HG02623 (cell line): ENCODE results near the gene TSPAN9.

Source experiments
- ATAC-seq: cut with Tn5 transposase; IDR thresholded peaks from one replicate; pipeline ENCODE4 v1.9.1; 2021; ENCODE audit warnings: moderate library complexity; ENCODE audit not compliant: unreplicated experiment

Gene TSPAN9

DNA sequence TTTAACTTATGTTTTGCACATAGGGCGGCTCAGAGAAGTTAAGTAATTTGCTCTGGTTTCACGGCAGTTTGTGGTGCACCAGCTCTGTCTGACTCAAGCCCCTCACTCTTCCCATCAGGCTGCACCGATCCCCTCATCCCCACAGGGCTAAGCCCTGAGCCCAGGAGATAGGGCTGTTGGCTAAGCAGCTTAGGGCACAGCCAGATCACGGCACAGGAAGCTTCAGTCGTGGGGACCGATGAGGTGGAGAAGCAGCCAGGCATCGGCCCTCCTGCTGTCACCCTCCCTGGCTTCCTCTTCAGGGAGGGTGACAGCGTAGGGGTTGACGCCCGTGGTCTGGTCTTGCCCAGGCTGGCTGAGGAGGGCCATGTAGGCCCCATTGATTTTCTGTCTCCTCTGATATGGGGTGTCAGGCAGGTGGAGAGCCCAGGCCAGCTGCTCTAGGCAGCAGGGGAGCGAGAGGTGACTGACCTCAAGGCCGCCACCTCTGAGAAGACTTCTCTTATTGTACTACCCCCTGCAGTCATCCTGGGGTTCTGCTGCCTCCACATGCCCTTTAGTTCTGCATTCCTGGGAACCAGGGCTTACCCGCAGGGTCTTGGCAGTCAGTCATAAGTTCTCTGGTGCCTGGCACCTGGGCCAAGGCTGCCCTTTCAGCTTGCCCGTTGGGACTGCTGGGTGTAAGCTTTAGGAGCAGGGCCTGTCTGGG is 166.4 kb downstream of the TSPAN9 start:
- no peak for ATAC-seq

- ATAC-seq: no peak
These were observed 167.1 kb downstream of the TSPAN9 start for GRCh38 chr12:3244219-3244750.

- ATAC-seq: no peak
These were observed 169.1 kb downstream of the TSPAN9 start for GRCh38 chr12:3246253-3246652.

DNA sequence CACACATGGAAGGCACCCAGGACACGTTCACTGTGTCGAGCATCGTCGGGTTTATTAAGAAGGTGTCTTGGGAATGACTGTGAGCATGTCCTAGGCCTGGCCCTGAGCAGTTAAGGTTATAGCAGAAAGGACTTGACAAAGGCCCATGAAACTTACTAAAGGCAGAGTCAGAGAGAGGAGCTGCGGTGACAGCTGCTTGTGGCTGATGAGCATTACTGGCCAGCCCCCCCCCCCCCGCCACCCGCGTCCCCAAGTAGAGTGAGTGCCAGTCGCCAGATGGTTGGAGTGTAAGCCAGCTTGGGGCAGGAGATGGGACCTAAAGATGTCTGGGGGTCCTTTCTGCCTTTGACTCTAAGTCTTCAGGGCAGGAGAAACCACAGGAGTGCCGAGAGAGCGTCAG is 169.9 kb downstream of the TSPAN9 start:
- ATAC-seq: no peak

DNA sequence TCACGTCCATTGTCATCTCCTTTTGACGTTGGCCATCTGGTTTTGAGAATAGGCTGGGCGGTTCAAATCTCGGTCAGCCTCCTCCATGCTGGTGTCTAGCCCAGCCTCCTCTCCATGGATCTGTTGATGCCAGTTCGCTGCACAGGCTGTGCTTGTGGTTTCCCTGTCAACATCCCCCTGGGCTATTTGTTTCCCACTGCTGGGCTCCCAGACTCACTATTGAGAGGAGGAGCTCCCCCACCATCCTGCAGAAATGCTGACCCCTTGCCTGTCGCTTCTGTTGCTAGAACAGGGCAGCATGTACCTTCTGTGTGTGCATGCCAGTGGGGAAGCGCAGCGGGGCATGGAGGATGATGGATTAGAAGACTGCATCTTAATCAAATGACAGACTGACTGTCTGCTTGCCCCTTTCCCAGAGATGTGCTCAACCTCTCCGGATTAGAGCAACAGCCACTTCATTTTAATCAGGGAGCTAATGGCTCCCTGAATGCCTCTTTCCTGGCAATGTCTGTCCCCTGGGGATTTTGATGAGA is 170.5 kb downstream of the TSPAN9 start:
- ATAC-seq: no peak

DNA sequence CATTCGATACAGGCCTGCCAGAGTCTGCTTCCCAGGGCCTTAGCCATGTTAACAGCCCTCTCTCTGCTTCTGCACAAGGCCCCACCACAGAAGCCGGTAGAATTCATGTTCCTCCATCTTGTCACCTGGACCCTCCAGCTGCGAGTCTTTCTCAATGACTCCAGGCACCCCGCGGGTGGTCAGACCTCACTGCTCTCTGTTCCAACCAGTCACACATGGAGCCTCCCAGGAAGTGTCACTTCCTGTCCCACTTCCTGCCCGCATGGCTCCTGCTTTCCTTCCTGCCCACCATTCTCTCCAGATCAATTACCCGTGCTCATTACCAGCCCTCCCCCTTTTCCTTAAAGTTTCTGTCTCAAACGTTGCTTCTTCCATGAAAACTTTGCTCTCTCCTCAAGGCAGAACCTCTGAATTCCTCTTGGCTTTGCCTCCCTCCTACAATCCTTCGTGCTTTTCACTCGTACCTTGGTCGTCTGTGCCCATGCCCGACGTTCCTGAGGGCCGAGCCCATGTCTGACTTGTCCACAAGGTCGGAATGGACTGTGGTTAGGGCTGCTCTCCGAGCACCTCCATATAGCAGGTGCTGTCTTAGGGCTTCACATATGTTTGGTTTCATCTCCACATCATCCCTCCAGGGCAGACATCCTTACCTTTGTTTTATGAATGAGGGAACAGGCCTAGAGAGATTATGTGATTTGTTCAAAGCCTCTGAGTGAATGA is 172.1 kb downstream of the TSPAN9 start:
- ATAC-seq: no peak

GRCh38 chr12:3250034-3250433 is 172.9 kb downstream of the TSPAN9 start:
- ATAC-seq: no peak

DNA sequence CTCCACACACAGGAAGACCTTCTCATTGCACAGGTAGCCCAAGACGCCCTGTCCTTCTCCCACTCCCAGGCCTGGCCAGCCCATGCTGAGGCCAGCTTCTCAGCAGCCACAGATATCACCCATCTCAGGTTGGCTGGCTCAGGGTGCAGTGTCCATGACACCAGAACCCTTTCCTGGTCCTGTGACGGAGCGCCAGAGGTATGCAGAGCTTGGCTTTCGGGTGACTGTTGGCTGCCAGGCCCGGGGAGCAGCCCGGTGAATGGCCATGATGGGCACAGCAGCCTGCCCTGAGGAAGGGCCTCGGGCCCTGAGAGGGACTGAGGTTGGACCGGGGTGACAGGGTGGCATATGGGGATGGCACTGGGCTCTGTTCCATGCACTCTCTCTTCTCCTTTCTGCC is 173.4 kb downstream of the TSPAN9 start:
- ATAC-seq: no peak

- ATAC-seq: no peak
These were observed 173.9 kb downstream of the TSPAN9 start for GRCh38 chr12:3251067-3251466.

- no peak for ATAC-seq
These were observed 174.5 kb downstream of the TSPAN9 start for GRCh38 chr12:3251691-3252090.

DNA sequence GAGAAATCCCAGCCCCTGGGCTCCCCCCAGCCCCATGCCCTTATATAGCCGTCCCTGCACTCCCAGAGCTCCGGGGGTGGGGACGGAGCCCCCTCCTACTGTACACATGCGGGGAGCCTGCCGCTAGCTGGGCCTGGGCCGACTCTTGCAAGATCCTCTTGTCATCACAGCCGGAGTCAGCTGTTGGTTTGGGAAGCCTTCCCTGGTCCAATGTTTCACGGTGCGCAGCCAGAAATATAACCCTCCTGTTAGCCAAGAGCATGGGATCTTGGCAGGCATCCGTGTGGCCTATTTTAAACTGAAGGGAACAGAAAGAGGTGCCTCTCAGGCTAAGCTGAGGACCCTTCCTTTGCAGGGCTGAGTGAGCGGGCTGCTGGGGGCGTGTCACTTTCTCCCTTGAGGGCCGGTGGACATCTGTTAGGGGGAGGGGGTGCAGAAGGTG is 175.3 kb downstream of the TSPAN9 start:
- ATAC-seq: no peak

DNA sequence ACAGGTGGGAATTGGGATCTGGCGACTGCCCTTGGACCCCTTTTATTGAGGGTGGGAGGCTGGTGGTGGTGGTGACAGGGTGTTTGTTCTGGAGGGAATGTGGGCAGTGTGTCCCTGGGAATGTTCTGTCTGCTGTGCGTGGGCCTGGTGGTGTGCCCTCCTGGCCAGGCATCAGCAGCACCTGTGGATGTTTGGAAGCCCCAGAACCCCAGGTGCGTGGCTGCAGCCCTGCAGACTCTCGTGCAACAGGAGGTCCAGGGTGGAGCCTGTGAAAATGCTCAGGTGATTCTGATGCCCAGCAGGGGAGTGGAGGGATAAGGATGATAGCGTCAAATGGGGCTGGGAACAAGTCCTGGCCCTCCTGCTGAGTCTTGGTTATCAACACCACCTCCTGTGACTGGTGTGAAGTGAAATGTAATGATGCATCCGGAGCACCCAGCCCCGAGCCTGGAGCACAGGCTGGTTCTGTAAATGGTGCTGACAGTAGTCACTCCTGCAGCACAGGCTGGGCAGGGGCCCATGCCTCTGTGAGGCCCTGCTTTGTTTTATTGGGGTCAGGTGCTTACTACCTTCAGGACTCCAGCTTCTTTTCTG is 176.6 kb downstream of the TSPAN9 start:
- no peak for ATAC-seq

DNA sequence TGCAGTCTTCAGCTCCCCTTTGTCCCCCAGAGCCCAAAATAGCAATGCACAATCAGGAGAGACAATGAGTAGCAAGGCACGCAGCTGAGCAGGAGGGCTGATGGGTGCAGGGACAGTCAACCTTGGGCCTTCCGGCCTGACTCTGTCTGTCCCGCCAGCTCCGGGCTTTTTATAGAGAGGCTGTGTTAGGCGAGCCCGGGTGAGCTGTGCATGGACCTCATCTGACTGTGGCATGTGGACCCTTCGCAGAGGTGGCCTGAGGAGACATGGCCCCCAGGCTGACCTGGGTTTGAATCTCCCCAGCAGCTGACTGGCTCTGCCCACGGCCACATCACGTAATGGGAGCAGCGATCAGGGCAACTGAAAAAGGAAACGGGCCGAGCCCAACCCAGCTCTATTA is 177.9 kb downstream of the TSPAN9 start:
- no peak for ATAC-seq

DNA sequence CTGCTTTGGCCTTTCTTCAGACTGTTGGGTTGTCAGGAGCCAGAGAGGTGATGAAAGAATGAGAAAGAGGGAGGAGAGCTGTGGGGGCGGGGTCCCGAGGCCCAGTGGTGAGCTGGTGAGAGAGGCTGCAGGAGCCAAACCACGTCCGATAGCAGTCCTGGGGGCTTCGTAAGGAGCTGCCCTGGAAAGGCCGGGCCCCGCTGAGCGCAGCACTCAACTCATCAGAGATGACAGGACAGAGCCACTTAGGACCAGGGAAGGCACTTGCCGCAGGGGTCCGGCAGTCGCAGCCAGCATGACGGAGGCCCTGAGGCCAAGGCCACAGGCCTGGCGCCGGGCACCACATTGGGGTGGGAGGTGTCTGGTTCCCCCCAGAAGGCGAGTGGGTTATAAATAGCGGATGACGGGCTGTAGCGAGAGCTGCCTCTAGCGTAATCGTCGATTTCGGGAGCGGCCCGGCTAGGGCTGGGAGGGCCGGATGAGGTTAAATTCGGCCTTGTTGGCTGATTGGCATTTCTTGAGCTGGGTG is 179.0 kb downstream of the TSPAN9 start:
- ATAC-seq: no peak

DNA sequence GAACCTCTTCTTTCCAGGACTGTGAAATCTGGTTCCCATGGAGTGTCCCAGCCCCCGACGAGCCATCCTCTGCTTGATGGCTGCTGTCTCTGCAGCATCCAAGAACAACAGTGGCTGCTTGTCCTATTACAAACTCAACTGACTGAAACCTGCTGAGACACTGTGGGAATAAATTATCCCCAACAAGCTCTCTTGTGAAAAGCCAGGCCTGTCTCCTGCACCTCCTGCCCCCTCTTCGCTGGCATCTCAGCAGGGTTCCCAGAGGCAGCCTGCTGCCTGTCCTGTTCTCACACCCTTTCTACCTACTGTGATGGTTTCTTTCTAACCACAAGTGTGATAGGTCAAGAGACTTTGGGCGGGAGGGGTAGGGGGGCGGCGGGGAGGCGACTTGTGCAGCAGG is 180.2 kb downstream of the TSPAN9 start:
- ATAC-seq: no peak

GRCh38 chr12:3259973-3260372 is 182.8 kb downstream of the TSPAN9 start:
- no peak for ATAC-seq

DNA sequence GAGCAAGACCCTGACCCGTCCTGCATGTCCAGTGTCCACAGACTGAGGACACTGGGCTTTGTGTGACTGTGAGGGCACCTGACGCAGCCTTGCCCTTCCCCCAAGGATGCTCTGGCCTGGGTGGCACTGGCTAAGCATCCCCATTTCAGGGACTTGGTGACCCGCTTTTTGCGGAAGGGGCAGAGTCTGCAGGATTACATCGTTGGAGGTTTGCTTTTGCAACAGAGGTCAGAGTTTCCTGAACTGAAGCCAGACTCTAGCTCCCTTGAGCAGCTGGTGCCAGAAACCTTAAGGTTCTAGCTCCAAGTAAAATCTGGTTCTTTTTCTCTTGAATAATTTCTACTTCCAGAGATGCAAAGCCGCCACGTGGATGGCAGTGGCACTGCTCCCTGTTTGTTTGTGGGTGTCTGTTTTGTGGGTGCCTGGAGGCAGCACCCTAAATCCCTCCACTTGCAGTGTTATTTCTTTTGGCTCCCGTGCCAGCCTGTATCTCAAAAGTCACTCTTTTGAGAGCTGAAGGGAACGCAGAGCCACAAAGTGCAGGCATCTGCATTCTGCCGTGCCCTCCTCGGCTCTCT is 184.7 kb downstream of the TSPAN9 start:
- ATAC-seq: no peak

DNA sequence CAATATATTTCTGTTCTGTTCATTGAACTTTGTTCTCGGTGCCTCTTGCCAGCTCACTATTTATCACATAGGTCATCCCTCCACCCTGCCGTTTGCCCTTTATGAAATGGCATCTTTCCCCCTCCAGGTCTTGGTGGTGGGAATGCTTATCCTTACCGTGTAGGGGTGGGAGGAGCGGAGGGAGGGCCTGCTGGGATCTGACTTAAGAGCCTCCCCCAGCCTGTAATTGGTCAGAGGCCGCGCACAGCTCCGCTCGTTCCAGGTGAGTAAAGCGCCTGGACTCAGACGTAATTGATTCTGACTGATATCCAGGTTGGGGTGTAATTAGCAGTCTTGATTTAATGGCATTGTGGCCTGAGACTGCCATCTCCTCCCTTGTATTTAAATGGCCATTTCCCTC is 185.3 kb downstream of the TSPAN9 start:
- no peak for ATAC-seq

GRCh38 chr12:3263282-3263681 is 186.1 kb downstream of the TSPAN9 start:
- no peak for ATAC-seq

GRCh38 chr12:3263939-3264922 is 187.1 kb downstream of the TSPAN9 start:
- no peak for ATAC-seq
